GM13977 (cell line): ENCODE data around the gene NPB.

ENCODE experiments used
- DNase-seq: peaks from one replicate; pipeline ENCODE4 v3.0.0; 2012; ENCODE audit warnings: low spot score
- in situ Hi-C: fragments of 300-500 bp; cut with MboI; formaldehyde crosslinking; loops from one replicate; pipeline ENCODE4 v1.12.0; 2022; ENCODE audit warnings: low sequenced_read_pairs, low pct_unique_long_range_greater_than_20kb, mixed read lengths, inconsistent platforms; ENCODE audit not compliant: unreplicated experiment
- TF ChIP-seq, protein P1 (sequence below): IDR thresholded peaks from 2 replicates; pipeline ENCODE4 v1.5.1; 2012; ENCODE audit warnings: mild to moderate bottlenecking, control low read depth; ENCODE audit not compliant: insufficient read depth; ENCODE audit errors: extremely low read depth, missing control alignments

NPB gene

DNA sequence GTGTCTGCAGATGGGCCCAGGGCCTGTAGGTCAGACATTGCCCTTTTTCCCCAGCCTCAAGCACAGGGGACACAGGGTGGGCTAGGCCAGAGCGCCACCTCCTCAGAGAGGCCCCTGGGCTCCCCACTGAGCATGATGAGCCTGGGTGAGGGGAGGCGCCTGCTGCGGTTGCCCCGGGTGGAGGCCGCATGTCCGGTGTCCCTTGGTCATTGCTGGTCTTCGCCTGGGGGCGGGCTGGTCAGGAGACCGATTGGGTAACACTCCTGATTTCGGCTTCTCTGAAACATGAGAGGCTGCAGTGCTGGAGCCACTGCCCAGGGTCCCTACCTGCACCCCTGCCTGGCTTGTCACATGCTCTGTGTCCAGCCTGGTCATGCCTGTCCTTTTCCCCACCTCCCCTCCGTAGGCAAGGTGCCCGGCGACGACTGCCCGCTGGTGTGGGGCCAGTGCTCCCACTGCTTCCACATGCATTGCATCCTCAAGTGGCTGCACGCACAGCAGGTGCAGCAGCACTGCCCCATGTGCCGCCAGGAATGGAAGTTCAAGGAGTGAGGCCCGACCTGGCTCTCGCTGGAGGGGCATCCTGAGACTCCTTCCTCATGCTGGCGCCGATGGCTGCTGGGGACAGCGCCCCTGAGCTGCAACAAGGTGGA lies 2.4 kb upstream of the NPB start:
- in situ Hi-C loops: no loop called here
- DNase-seq: no peak
- TF ChIP-seq, protein P1, sequence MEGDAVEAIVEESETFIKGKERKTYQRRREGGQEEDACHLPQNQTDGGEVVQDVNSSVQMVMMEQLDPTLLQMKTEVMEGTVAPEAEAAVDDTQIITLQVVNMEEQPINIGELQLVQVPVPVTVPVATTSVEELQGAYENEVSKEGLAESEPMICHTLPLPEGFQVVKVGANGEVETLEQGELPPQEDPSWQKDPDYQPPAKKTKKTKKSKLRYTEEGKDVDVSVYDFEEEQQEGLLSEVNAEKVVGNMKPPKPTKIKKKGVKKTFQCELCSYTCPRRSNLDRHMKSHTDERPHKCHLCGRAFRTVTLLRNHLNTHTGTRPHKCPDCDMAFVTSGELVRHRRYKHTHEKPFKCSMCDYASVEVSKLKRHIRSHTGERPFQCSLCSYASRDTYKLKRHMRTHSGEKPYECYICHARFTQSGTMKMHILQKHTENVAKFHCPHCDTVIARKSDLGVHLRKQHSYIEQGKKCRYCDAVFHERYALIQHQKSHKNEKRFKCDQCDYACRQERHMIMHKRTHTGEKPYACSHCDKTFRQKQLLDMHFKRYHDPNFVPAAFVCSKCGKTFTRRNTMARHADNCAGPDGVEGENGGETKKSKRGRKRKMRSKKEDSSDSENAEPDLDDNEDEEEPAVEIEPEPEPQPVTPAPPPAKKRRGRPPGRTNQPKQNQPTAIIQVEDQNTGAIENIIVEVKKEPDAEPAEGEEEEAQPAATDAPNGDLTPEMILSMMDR: no peak

DNA sequence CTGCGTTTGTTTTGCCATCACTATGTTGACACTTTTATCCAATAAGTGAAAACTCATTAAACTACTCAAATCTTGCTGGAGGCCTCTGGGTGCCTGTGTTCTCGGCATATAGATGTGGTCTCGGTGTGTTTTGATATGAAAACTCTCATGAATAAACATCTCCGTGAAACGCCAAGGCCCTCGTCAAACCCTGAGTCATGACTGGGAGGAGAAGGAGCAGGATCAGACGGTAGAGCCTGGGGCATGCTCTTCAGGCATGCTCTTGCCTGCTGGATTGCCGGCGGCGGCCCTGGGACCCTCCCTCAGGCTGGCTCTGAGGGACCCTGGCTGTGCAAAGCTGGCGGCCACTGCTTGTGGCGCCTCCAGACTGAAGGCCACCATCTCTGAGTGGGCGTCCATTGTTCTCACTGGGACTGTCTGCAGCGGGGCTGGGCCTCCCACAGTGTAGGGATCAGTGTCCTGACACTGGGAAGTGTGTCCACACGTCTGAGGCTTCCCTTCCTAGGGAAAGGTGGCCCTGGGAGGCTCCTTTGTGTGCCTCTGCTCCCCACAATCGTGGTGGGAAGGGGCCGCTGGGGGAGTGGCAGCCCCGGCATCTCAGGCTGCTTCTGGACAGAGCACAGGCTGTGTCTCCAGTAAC lies 1.7 kb upstream of the NPB start:
- in situ Hi-C loops: no loop called here
- TF ChIP-seq, protein P1: no peak
- no peak for DNase-seq

DNA sequence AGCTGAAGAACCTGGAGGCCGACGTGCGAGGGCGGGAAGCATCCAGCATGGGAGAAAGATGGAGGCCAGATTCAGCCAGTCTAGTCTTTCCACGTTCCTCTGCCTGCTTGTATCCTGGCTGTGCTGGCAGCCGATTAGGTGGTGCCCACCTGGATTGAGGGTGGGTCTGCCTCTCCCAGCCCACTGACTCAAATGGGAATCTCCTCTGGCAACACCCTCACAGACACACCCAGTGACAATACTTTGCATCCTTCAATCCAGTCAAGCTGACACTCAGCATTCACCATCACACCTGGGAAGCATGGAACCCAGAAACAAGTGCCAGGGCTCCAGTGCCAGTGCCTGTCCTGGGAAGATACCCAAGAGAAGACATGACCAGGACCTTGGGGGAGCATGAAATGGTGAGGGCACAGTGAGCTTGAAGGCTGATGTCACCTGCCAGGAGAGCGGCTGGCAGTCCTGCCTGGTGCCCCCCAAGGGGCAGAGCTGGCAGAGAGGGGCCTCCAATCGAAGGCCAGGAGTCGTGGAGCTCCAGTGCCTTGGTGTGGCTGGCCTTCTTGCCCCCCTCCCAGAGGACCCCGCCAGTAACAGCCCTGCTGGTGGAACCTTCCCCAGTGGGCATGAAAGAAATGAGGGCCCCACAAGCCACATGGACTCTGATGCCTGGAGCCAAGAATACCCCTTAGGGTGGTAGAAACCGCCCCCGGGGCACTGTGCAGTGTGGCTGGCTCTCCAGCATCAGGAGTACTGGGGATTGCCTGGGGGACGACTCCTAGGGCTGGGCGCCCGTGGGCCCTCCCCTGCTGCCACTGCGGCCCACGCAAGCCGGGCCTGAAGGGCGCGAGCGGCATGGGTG lies 643 bp upstream of the NPB start:
- in situ Hi-C loops: no loop called here
- TF ChIP-seq, protein P1: no peak
- DNase-seq: no peak

DNA sequence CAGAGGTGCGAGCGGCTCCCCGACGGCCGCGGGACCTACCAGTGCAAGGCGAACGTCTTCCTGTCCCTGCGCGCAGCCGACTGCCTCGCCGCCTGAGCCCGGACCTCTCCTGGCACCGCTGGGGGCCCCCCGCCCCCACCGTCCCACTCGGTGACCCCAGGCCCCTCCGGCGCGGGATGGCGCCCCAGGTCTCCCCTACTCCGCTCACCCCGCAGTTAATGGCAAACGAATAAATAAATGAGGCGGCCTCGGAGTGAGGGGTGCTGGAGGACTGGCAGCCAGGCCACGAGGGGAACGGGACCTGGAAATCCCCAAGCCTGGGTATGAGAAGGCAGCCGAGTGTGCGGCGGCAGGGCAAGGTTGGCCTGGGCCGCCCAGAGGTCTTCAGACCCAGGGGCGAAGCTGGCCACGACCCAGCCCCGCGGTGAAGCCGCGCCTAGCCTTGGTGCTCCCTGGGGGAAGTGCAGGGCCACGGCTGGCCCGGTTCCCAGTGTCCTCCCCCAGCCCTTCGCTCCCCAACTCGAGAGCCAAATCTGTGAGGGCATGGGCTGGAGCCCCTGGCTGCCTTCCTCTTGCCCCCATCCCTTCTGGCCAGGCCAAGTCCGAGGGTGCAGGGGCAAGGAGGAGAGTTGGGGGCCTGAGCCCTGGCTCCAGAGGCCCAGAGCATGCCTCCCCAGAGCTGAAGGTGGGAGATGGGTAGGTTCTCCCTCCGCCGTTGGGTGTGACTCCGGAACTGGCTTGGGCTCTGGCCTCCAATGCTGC lies 796 bp downstream of the NPB start:
- no peak for DNase-seq
- TF ChIP-seq, protein P1: no peak
- in situ Hi-C loops: no loop called here

DNA sequence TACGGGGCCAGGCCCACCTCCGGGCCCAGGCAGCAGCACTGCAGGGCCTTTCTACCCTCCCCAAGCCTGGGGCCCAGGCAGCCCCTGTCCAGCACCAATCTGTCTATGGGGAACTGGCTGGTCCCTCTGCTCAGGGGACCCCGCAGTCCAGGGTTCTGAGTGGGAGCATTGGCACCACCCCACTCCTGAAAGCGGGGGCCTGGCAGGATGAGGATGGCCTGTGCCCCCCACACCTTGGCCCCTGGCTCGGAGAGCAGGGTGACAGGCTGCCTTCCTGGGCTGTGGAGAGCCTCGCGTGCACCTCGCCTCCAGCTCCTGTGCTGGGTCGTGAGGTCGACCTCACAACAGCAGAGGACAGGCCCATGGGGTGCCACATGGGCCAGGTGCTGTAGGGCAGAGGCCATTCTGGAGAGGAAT lies 1.4 kb downstream of the NPB start:
- in situ Hi-C loops: no loop called here
- DNase-seq: no peak
- TF ChIP-seq, protein P1: no peak
